Activated naive CD4-positive, alpha-beta T cell treated with anti-CD3 and anti-CD28 coated beads, Interleukin-2, amount 50 U/mL, for 16 hours (primary cell): ENCODE measurements around the gene KRTAP9-3.
"Not testable (repeated sequence)": the region's sequence is repeated elsewhere in the genome, so short reads cannot be mapped to it uniquely, and the experiment has no call there.

Source experiments
- DNase-seq: peaks from one replicate; pipeline ENCODE4 v3.0.0-alpha.2; 2020

The KRTAP9-3 gene, protein sequence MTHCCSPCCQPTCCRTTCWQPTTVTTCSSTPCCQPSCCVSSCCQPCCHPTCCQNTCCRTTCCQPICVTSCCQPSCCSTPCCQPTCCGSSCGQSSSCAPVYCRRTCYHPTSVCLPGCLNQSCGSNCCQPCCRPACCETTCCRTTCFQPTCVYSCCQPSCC

DNA sequence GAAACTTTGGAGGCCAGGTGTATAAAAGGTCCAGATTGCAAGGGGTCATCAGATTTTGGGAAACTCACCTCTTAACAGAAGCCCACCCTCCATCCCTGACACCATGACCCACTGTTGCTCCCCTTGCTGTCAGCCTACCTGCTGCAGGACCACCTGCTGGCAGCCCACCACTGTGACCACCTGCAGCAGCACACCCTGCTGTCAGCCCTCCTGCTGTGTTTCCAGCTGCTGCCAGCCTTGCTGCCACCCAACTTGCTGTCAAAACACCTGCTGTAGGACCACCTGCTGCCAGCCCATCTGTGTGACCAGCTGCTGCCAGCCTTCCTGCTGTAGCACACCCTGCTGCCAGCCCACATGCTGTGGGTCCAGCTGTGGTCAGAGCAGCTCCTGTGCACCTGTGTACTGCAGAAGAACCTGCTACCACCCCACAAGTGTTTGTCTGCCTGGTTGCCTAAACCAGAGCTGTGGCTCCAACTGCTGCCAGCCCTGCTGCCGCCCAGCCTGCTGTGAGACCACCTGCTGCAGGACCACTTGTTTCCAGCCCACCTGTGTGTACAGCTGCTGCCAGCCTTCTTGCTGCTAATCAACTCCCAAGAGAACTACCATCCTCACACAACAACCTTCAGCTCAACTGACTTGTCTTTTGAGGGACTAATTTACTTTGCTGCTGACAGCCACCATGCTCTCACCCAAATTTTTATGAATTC is at the start of gene KRTAP9-3:
Gene KRTAP9-3, plus strand, starts transcription at position 51 of the 707 bp plus-strand sequence. Its CDS starts 53 bp downstream, at position 104.
- DNase-seq: not testable (repeated sequence)

DNA sequence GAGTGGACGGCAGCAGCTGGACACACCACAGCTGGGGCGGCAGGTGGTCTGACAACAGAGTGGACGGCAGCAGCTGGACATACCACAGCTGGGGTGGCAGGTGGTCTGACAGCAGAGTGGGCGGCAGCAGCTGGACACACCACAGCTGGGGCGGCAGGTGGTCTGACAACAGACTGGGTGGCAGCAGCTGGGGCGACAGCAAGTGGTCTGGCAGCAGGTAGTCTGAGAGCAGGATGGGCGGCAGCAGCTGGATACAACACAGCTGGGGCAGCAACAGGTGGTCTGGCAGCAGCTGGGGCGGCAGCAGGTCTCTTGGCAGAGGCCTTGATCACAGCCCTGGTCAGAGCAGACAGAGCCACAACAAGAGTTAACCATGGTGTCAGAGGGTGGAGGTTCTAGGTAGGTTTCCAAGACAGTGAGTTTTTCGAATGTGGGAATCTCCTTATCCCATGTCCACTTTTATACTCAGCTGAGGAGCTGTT is 47.7 kb upstream of the KRTAP9-3 start, which contains the start of gene KRTAP4-1:
Gene KRTAP4-1, minus strand, starts transcription at position 432 of the 482 bp plus-strand sequence. Its CDS starts 57 bp downstream, at position 375.
- no peak for DNase-seq

DNA sequence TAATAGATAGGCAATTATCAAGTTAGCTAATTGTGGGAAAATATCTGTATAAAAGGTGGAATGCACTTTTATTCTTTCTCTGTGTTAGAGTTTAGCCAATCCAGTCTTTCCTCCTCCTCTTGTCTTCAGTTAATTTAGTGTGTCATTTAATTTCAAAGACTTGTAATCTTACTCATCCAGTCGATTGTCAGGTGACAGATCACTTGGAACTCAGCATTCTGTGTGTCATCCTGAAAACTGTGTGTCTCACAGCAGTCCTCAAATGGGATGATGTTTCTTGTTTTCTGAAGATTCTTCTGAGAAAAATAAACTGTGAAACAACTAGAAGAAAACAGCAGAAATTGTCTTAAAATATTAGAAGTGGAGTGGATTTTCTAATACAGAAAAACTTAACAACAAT is 47.2 kb upstream of the KRTAP9-3 start:
- no peak for DNase-seq

DNA sequence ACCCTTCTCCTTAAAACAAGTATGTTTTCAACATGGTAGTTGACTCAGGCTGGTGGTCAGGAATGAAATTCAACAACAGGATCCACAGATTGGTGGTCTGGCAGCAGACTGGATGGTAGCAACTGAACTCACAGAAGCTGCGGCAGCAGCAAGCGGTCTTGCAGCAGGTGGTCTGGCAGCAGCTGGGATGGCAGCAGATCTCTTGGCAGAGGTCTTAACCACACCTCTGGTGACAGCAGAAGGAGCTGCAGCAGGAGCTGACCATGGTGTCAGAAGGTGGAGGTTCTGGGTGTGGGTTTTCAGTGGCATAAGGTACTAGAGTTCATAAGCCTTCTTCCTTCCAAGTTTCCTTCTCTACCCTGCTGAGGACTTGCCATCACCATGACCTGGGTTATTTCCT is 45.4 kb upstream of the KRTAP9-3 start:
- DNase-seq: no peak

DNA sequence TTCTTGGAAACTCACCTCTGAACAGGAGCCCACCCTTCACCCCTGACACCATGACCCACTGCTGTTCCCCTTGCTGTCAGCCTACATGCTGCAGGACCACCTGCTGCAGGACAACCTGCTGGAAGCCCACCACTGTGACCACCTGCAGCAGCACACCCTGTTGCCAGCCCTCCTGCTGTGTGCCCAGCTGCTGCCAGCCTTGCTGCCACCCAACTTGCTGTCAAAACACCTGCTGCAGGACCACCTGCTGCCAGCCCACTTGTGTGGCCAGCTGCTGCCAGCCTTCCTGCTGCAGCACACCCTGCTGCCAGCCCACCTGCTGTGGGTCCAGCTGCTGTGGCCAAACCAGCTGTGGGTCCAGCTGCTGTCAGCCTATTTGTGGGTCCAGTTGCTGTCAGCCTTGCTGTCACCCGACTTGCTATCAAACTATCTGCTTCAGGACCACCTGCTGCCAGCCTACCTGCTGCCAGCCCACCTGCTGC is 42.4 kb upstream of the KRTAP9-3 start, which contains the start of gene KRTAP9-1:
Gene KRTAP9-1, plus strand, starts transcription at position 51 of the 482 bp plus-strand sequence. Its CDS starts 0 bp downstream, at position 51.
- not testable (repeated sequence) for DNase-seq

DNA sequence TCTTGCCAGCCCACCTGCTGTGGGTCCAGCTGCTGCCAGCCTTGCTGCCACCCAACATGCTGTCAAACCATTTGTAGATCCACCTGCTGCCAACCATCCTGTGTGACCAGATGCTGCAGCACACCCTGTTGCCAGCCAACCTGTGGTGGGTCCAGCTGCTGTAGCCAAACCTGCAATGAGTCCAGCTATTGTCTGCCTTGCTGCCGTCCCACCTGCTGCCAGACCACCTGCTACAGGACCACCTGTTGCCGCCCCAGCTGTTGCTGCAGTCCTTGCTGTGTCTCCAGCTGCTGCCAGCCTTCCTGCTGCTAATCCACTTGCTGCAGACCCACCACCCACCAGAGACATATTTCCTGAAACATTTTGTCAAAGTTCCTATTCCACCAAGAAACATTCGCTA is 41.9 kb upstream of the KRTAP9-3 start:
- no peak for DNase-seq

DNA sequence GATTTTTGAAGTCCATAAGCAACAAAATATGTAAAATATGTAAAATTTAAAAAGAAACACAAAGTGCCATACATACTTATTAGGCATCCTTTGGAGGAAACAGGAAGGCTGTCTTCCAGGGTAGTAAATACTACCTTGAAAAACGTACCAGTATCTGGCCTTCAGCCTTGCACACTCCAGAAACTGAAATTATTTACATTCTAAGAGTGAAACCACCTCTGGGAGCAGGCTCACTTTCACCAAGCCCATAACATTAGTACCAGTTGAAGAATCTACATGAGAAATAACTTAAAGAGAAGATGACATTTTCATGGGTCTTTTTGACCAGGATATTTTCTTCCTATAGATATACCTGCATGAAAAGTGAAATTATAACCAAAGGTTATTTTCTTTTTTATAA is 36.2 kb upstream of the KRTAP9-3 start:
- no peak for DNase-seq

DNA sequence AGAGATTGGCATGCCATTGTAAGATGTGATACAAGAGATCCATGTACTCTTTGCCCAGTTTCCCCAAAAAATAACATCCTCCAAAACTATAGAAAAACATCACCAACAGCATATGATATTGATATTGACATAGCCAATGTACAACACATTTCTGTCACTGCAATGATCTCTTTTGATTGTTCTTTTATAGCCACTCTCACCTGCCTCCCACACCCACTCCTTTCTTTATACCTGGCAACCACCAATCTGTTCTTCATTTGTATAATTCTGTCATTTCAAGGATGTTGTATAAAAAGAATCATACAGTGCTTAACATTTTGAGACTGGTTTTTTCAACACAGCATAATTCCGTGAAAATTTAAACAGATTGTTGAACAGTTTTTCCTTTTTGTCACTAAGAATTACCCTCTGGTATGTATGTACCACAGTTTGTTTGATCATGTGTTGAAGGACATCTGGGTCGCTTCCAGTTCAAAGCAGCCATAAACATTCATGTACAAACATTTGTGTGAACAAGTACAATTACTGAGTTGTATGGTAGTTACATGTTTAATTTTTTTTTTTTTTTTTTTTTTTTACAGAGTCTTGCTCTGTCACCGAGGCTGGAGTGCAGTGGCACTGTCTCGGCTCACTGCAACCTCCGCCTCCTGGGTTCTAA is 32.7 kb upstream of the KRTAP9-3 start:
- no peak for DNase-seq

DNA sequence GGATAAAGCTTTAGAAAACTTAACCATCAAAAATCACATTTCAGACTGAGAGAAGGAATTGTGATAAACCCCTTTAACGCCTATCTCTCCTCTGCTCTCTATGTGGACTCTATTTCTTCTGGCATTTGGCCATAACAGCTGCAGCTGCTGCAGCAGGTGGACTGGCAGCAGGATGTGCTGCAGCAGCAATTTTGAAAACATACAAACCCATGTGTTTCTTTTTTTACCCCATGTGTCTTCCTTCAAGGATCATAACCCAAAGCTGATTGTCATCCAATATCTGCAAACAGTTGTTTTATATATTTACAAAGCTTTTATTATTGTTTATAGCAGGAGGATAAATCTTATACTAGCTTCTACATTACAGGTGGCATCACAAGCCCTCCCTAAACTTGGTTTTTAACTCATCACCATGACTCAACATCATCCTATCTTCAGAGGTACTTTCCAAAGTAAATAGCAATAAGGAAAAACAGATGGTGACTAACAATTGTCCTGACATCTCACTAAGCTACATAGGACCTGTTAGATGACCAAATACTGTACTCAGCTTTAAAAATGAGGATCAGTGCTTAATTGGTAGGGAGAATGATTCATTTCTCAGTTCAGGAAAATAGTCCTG is 20.3 kb upstream of the KRTAP9-3 start:
- DNase-seq: no peak

DNA sequence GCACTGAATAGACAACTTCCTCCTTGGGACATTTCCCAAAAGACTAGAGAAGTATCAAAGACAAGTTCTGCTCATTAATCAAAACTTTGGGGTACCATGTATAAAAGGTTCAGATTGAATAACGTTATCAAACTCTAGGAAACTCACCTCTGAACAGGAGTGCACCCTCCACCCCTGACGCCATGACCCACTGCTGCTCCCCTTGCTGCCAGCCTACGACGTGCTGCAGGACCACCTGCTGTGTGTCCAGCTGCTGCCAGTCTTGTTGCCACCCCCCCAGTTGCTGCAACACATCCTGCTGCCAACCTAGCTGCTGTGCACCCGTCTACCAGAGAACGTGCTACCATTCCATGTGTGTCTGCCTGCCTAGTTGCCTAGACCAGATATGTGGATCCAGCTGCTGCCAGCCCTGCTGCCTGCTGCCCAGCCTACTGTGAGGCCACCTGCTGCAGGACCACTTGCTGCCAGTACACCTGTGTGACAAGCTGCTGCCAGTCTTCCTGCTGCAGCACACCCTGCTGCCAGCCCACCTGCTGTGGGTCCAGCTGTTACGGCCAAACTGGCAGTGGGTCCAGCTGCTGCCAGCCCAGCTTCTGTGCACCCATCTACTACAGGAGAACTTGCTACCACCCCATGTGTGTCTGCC is 19.6 kb upstream of the KRTAP9-3 start:
- DNase-seq: no peak

DNA sequence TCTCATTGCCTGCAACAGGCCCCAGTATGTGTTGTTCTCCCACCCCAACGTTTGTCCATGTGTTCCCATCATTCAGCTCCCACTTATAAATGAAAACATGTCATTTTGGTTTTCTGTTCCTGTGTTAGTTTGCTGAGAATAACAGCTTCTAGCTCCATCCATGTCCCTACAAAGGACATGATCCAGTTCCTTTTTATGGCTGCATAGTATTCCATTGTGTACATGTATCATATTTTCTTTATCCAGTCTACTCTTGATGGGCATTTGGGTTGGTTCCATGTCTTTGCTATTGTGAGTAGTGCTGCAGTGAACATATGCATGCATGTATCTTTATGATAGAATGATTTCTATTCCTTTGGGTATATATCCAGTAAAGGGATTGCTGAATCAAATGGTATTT is 16.6 kb upstream of the KRTAP9-3 start:
- DNase-seq: no peak

DNA sequence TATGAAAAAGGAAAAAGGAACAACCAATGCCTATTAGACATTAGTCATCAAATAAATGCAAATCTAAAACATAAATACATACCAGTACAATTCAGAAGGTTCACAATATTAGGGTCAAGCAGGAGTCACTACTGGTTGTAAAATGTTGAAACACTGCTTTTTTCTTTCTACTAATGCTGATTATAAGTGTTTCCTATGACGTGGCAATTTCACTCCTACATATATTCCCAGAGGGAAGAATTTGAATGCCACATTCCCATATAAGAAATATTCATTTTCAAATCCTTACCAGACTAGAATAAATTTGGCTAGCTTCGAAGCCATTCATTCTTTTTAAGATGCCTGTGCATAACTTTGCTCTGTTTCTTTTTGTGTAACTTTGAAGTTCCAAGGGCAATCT is 8.4 kb upstream of the KRTAP9-3 start:
- DNase-seq: no peak

DNA sequence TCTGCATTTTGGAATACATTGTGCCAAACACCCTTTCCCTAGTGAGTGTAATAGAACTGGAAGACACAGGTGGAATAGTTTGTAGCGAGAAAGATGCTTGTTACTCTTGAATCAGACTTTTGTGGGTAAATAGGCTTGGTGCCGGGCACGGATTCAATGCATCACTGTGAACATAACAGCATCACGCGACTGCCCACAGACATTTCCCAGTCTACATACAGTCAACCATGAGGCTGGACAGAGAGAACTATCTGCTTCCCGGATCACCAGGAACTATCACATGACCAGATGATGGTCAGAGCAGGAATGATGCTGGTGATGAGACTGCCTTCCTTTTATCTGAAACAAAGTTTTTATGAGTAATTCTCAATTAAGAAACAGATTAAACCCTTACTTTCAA is 6.2 kb upstream of the KRTAP9-3 start:
- DNase-seq: no peak

DNA sequence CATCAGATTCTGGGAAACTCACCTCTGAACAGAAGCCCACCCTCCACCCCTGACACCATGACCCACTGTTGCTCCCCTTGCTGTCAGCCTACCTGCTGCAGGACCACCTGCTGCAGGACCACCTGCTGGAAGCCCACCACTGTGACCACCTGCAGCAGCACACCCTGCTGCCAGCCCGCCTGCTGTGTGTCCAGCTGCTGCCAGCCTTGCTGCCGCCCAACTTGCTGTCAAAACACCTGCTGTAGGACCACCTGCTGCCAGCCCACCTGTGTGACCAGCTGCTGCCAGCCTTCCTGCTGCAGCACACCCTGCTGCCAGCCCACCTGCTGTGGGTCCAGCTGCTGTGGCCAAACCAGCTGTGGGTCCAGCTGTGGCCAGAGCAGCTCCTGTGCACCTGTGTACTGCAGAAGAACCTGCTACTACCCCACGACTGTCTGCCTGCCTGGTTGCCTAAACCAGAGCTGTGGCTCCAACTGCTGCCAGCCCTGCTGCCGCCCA is 5.6 kb upstream of the KRTAP9-3 start, which contains the start of gene KRTAP9-2:
Gene KRTAP9-2, plus strand, starts transcription at position 51 of the 498 bp plus-strand sequence. Its CDS starts 7 bp downstream, at position 58.
- DNase-seq: not testable (repeated sequence)

DNA sequence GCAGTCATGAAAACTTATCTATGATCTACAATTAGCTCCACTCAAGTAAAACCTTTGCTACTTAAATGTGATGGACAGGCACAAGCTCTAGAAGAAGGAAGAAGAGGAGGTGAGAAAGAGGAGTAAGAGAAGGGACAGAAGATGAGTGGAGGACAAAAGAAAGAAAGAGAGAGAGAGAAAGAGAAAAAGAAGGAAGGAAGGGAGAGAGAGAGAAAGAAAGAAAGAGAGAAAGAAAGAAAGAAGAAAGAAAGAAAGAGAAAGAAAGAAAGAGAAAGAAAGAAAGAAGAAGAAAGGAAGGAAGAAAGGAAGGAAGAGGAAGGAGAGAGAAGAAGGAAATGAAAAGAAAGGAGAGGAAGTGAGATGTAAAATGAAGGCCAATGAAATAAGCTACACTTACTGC is 2.2 kb upstream of the KRTAP9-3 start:
- no peak for DNase-seq

DNA sequence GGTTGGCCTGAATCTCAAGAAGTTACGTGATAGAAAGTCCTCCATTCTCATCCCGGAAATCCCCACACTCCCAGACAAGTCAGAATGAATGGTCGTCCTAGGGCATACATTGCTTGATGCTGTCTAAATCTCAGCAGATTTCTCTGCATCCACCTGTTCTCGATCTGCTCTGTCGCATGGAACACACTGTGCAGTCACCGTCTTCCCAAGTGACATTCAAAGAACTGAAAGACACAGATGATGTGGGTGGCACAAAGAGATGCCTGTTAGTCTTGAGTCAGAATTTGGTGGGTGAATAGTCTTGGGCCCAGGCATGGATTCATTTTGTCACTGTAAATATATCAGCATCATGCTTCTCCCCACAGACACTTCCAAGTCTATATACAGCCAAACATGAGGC is 518 bp upstream of the KRTAP9-3 start:
- DNase-seq: no peak

DNA sequence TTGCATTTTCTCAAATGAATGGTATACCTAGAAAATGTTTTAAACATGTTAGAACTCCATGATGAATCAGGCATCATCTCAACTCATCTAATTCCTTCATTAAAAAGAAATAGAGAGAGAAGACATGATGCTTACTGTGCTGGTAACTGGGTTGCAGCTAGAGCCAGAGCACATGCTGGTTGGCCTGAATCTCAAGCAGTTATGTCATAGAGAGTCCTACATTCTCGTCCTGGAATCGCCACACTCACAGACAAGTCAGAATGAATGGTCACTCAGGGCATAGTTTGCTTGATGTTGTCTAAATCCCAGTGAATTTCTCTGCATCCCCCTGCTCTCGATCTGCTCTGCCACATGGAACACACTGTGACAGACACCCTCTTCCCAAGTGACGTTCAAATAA is 4.9 kb downstream of the KRTAP9-3 start:
- not testable (repeated sequence) for DNase-seq

DNA sequence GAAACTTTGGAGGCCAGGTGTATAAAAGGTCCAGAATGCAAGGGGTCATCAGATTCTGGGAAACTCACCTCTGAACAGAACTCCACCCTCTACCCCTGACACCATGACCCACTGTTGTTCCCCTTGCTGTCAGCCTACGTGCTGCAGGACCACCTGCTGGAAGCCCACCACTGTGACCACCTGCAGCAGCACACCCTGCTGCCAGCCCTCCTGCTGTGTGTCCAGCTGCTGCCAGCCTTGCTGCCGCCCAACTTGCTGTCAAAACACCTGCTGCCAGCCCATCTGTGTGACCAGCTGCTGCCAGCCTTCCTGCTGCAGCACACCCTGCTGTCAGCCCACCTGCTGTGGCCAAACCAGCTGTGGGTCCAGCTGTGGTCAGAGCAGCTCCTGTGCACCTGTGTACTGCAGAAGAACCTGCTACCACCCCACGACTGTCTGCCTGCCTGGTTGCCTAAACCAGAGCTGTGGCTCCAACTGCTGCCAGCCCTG is 5.7 kb downstream of the KRTAP9-3 start, which contains the start of gene KRTAP9-8:
Gene KRTAP9-8, plus strand, starts transcription at position 51 of the 489 bp plus-strand sequence. Its CDS starts 53 bp downstream, at position 104.
- DNase-seq: not testable (repeated sequence)

DNA sequence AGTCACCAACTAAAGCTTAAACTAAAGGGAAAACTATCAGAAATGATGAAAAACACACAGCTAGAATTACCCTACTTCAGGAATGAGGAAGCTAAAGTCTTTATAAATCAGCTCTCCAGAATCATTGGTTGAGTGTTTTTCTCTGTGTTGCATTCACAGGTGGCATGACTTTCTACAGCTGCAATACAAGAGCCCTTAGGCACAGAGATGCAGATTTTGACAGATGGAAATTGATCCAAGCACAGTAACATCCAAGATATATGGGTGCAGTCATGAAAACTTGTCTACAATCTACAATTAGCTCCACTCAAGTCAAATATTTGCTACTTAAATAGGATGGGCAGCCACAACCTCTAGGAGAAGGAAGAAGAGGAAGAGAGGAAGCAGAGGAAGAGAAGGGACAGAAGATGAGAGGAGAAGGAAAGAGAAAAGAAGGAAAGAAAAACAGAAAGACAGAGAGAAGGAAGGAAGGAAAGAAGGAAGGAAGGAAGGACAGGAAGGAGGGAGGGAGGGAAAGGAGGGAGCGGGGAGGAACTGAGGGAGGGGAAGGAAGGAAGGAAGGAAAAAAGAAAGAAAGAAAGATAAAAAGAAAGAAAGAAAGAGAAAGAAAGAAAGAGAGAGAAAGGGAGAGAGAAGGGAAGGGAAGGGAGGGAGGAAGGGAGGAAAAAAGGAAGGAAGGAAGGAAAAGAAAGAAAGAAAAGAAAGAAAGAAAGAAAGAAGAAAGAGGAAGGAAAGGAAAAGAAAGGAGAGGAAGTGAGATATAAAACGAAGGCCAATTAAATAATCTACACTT is 14.9 kb downstream of the KRTAP9-3 start:
- DNase-seq: not testable (repeated sequence)

DNA sequence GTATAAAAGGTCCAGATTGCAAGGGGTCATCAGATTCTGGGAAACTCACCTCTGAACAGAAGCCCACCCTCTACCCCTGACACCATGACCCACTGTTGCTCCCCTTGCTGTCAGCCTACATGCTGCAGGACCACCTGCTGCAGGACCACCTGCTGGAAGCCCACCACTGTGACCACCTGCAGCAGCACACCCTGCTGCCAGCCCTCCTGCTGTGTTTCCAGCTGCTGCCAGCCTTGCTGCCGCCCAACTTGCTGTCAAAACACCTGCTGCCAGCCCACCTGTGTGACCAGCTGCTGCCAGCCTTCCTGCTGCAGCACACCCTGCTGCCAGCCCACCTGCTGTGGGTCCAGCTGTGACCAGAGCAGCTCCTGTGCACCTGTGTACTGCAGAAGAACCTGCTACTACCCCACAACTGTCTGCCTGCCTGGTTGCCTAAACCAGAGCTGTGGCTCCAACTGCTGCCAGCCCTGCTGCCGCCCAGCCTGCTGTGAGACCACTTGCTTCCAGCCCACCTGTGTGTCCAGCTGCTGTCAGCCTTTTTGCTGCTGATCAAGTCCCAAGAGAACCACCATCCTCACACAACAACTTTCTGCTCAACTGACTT is 17.5 kb downstream of the KRTAP9-3 start, which contains the start of gene KRTAP9-4:
Gene KRTAP9-4, plus strand, starts transcription at position 51 of the 604 bp plus-strand sequence. Its CDS starts 34 bp downstream, at position 85.
- DNase-seq: not testable (repeated sequence)
